ENCODE measurements around the gene PPP2R2C.

The PPP2R2C gene

GRCh38 chr4:6493658-6494304, 21.4 kb upstream of the PPP2R2C start:
- no peak for DNase-seq

- DNase-seq = no peak
Measured at GRCh38 chr4:6492861-6493657, 20.6 kb upstream of the PPP2R2C start.

GRCh38 chr4:6492027-6492590, 19.7 kb upstream of the PPP2R2C start:
- no peak for DNase-seq

- DNase-seq = no peak
Measured at GRCh38 chr4:6491235-6491634, 18.8 kb upstream of the PPP2R2C start.

- no peak for DNase-seq
Measured at GRCh38 chr4:6489927-6490326, 17.5 kb upstream of the PPP2R2C start.

- no peak for DNase-seq
Measured at GRCh38 chr4:6487466-6487865, 15.1 kb upstream of the PPP2R2C start.

- DNase-seq = no peak
Measured at GRCh38 chr4:6480534-6481088, 8.2 kb upstream of the PPP2R2C start.

GRCh38 chr4:6478546-6479220, 6.3 kb upstream of the PPP2R2C start:
- DNase-seq = no peak

GRCh38 chr4:6476893-6477292, 4.5 kb upstream of the PPP2R2C start:
- DNase-seq = no peak

GRCh38 chr4:6475492-6476020, 3.1 kb upstream of the PPP2R2C start:
- no peak for DNase-seq

GRCh38 chr4:6474705-6475457, 2.5 kb upstream of the PPP2R2C start:
- no peak for DNase-seq

- no peak for DNase-seq
Measured at GRCh38 chr4:6474053-6474568, 1.7 kb upstream of the PPP2R2C start.

- no peak for DNase-seq
Measured at GRCh38 chr4:6473264-6474052, 1.0 kb upstream of the PPP2R2C start.

GRCh38 chr4:6472008-6472386, 417 bp downstream of the PPP2R2C start:
- DNase-seq = no peak

- no peak for DNase-seq
Measured at GRCh38 chr4:6471307-6472007, 957 bp downstream of the PPP2R2C start.

- DNase-seq = no peak
Measured at GRCh38 chr4:6470502-6471306, 1.7 kb downstream of the PPP2R2C start.

- DNase-seq = no peak
Measured at GRCh38 chr4:6469898-6470501, 2.4 kb downstream of the PPP2R2C start.

- no peak for DNase-seq
Measured at GRCh38 chr4:6469144-6469543, 3.3 kb downstream of the PPP2R2C start.

GRCh38 chr4:6468376-6468775, 4.0 kb downstream of the PPP2R2C start:
- no peak for DNase-seq

Data from NCI-H2171 treated with DMSO at 0.1 percent for 48 hours (cell line).